HG02571 (cell line): ENCODE data around the gene CDH13.
A peak's percentile ranks its signal among the peaks of the same experiment; 100 is the strongest.

ENCODE experiments used
- ATAC-seq: cut with Tn5 transposase; IDR thresholded peaks from one replicate; pipeline ENCODE4 v1.9.1; 2021; ENCODE audit warnings: mild to moderate bottlenecking, moderate library complexity; ENCODE audit not compliant: unreplicated experiment

Gene CDH13

DNA sequence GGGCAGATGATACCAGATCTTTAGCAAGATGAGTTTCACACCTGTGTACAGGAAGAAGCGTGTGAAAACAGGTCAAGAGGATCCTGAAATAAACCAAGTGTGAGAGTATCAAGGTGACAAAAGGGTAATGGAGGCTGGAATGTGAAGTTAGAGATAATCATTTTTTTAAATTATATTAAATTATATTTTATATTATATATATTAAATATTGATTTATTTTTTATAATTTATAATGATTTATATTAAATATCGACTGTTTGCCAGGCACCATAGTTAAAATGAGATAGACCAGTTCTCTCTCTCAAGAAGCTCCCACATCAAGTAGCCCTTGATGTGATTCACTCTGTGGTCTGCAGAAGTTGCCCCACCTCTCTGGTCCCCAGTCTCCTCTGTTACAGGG, 820.8 kb downstream of the CDH13 start:
- ATAC-seq: no peak

DNA sequence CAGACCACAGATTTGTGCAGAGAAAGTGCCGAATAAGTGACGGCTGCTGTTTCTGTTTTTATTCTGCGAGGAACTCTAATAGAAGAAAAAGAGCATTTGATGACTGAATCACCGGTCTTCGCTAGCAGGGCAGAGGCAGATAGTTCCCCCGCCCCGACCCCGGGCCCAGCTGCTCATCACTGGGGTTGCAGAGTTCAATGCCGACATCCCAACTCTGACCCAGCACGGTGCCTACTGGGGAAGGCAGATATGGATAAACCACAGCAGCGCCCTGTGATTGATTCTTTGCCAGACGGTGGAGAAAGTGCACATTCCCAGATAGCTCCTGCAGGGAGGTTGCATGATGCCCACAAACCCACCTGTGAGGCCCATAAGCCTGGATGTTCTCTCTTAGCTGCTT, 823.1 kb downstream of the CDH13 start:
- ATAC-seq: no peak

DNA sequence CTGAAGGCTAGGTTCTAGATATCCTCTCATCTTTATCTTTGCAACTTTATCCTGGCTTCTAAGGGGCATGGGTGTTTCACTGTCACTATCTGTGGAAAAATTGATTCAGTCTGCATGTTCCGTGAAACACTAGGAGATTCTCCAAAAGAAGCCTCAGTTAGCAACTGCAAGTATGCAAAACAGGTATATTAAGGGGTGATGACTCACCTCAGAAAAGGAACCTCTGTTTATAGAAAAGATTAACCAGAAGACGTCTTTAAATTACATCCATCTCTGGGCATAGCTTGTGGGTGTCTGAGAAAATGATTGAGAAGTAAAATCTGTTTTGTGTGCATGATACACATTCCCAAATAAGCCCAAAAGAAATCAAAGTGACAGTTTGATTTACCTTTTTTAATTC, 827.2 kb downstream of the CDH13 start:
- ATAC-seq: peak; percentile 42

DNA sequence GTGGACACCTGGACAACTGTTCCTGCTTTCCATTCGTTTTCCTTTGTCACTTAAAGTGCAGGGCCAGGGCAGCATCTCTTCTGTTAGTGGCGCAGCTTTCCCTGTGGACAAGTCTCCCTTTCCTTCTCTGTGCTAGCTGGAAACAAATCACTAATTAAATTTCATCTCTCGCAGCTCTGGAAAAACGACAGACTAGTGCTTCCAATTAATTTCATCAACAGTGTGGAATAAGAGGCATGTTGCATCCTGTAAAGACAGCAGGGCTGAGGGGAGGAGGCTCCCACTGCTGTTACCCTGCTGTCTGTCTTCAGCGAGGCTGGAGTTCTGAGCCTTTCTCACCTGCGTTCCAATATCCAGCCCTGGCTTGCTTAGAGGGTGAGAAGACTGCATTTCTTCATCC, 828.9 kb downstream of the CDH13 start:
- no peak for ATAC-seq

DNA sequence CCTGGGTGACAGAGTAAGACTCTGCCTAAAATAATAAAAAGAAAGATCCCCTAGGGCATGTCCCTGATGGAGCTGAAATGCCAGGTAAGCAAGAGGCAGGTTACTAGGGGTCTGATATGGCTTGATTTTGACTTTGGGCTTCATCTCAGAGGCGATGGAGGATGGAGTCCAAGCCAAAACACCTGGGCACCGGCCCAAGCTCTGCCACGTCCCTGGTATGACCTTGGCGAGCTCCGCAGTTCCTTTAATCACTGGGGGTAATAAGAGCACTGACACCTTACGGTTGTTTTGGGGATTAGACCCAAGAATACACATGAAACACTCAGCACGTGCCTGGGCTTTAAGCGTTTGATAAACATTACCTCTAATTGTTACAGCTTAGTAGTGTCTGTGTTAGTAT, 830.2 kb downstream of the CDH13 start:
- no peak for ATAC-seq

DNA sequence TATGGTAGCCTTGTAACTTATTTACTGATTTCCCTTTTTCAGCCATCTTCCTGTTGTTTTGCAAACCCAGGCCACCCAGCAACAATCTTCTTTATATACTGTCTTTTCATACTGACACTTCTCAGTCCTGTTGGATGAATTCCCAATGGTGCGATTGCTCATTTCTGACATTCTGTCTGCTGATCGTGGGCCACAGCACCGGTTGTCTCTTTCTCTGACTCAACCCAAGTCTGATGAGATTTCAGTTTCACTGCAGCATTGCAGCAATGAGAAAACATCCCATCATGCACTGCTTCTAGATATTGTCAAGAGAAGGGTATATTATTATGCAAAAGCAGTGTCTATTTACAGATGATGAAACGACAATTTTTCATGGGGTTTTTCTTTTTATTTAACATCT, 831.8 kb downstream of the CDH13 start:
- ATAC-seq: peak; percentile 68

DNA sequence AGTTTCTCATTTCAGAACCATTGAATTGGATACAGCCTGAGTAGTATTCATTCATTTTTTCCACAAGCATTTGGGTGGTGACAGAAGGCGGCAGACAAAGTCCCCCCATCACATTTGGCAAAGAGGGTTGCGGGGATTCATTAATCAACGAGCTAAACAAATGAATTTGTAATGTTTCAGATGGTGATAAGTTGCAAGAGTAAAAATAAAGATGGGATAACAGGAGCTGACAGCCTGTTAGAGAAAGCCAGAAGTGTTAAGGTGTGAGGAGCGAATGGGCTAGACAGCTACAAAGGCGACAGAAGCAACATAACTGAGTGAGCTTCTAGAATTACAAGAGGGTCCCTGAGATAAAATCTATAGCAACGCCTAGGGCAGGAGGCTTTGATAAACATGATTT, 838.2 kb downstream of the CDH13 start:
- ATAC-seq: no peak

DNA sequence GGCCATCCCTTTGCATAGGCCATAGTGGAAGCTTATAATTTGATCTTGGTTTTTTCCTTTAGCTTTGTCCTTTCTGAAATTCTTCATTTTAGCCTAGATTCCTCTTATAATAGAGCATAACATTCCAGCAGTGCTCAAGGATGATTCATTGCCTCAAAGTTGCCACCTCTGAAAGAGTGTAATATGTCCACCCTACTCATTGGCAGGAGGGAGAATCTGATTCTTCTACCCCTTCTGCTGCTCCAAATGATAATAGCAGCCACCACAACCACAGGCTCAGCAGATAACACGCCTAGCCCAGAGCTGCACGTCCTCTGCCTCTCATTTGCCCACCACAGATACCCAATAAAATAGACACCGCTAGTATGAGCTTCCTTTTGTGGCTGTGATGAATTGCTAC, 843.6 kb downstream of the CDH13 start:
- ATAC-seq: no peak

DNA sequence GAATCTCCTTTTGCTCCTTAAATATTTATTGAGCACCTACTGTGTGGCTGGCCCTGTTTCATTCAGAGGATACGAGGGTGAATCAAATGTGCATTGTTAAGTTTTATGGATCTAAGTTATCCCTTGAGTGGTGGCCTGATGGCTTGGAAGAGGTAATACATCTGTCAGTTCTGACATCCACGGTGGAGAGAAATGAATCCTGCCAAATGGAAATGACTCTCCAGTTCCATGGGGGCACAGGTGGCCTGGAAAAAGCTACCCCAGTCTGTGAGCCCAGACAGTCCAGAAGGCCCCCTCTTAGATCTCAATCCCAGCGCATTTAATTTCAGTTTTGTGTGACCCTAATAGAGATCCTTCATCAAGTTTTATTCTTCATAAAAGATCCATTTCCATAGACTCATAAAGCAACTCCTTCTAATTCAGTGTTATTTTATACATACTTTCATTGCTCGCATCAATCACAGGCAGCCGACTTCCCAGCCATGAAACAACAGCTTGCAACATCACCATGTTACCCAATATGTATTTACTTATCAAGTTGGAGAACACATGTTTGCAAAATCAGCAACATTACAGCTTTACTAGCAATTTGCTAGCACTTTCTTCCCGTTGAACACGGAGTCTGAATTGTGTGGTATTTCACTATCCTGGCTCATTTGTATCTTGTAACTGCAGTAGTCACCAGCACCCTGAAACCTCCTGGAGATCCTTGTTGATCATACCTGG, 846.2 kb downstream of the CDH13 start:
- ATAC-seq: no peak

DNA sequence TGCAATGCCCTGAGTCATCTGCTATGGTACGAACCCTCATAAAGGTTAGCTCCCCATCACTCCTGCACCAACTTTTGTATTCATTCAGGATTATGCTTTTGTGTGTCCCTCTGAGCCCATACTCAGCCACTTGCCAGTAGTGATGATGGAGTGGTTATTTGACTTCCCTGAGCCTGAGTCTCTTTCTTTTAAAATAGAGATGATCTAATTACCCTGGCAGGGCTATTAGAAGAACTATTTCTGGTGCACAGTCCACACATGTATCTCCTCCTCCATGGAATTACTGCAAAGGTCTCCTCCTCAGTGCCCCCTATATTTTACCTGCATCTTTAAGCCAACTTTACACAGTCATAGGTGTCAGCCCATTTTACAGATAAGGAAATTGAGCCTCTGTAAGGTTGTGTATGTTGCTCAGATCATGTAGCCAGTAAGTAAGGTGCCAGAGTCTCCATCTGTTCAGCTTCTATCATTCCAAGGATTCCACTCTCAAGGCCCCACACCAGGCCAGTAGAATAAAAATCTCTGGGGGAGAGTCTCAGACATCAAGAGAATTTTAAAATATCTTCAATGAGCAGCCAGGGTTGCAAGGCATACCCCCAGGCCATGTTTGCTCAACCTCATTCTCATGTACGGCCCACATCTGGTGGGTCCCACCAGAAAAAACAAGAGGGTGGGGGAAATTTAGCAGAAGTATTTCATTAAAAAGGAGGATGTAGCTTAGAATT, 847.3 kb downstream of the CDH13 start:
- ATAC-seq: no peak

DNA sequence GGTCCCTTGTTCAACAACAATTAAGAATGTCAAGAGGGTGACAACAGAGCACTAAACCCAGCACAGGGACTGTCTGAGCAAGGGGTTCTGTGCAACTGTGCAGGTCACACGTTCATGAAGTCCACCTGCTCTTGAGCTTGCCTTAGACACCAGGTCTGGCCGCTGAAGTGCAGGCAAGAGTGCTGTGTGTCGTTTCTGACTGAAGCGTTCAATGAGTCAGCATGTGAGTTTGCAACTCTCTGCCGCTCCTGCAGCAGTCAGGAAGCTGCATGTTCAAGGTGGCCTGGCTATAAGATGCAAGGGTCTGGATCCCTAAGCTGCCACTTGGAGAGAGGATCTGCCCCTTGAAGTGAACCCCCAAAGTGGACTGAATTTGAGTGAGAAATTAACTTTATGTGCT, 848.3 kb downstream of the CDH13 start:
- no peak for ATAC-seq

DNA sequence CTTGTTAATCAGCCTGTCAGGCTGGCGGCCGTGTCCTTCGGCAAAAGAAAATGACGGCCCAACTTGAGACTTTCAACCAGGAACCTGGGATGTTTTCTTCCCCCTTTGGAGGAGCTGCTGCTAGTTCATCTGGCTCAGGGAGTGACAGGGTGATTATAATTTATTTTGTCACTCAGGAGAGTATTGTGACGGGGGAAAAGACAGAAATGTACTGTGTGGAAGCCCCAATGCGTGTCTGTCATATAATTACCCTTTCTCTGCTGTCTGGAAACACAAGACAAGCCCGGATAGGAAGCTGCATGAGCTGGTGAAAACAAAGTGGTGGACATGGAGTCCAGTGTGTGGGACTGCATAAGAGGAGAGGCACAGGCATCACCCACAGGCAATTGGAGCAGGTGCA, 854.8 kb downstream of the CDH13 start:
- ATAC-seq: no peak

DNA sequence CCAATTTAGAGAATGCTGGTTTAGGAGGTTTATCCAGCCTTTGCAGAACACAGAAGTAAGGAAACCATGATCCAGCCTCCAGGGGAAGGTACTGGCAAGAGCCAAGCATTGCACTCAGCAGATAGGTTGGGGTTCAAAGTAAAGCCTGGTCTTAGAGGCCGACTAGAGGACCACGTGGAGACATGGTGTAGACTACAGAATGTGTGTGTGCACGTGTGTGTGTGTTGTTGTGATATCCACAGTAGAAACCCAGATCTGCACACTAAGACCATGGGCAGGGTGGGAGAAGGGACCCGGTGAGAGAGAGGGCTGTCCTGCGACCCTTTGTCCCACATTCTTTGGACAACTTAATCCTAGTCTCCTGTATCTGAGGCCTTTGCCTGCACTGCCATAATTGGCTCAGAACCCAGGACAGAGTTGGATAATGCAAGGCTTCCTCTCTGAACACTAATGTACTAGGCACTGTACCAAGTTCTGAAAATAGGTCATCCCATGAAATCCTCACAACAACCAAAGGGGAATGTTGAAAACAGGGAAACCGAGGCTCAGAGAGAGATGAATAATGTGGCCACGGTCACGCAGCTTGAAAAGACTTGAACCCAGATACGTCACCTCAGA, 855.9 kb downstream of the CDH13 start:
- no peak for ATAC-seq

DNA sequence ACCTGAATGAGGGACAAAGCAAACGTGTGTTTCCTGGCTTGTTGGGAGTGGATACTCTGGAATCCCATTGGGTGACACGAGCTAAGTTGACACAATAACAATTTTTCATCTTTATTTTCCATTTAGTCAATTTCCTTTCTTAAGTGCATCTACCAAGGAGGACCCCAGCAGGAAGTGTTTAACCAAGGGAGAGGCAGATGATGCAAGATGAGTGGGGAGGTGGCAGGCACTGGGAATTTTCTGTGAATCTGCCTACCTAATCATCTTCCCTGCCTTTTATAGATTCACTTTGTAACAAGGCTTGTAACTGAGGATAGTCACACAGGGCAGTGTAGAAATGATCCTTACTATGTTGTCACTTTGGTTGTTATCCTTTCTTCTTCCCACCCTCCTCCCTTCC, 863.3 kb downstream of the CDH13 start:
- no peak for ATAC-seq

DNA sequence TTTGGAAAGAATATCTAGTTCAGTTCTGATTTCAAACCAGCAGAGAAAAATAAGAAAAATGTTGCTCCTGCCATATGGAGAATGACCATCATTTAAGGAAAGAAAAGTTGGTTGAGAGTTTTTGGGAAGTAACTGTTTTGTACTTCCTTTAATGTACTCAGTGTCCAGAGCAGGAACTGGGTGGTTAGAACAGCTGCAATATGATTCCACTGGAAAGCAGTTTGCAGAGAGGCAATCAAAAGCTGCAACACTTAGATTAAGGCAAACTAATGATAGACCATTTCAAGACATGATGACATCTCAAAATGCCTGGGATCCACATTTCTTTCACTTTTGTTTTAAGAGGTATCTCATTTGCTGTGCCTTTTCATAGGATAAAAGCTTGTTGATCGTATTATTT, 867.7 kb downstream of the CDH13 start:
- ATAC-seq: no peak

DNA sequence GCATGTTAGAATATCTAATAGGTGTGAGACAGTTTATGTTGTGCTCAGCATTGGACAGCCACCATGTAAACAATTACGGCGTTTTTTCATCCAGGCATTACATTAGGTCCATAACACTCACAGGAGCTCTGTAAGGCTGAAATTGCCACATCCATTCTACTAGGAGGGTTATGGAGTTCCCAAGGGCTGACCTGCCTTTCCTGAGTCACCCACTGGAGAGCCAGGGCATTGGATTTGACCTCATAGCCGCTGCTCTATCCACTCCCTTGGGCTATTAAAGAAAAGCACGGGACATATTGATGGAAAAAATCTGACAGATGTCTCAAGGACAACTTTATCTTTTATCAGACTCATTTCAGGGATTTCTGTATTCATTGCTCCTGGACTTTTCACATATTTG, 874.7 kb downstream of the CDH13 start:
- no peak for ATAC-seq

DNA sequence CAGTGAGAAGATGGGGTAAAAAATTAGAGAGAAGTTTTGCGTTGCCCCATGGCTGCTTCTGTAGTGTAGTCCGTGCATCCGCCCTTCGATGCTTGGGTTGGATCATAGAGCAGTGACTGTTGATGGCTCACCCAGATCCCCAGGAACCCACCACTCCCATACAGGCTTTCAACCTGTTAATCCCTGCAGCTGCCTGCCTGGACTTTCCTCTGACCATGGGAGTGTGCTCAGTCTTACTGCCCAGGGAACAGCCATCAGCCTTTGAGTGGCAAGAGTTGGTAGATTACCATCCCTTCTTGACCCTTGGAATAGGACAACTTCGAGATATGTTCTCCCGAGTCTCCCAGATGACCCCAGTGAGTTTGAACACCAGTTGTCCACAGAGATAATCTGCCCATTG, 881.5 kb downstream of the CDH13 start:
- ATAC-seq: no peak

DNA sequence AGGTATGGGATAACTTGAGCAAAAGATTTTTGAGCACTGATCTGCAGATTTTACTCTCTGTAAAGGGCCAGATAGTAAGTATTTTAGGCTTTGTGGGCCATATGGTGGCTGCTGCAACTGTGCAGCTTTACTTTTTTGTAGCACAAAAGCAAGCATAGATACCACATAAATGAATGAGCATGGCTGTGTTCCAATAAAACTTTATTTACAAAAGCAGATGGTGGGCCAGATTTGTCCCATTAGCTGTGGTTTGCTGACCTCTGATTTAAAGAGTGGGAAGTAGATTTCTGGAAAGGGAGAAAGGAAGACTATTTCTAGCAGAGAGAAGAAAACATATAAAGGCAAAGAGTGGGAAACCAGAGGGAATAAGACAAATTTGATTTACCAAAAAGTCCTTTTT, 882.5 kb downstream of the CDH13 start:
- no peak for ATAC-seq

DNA sequence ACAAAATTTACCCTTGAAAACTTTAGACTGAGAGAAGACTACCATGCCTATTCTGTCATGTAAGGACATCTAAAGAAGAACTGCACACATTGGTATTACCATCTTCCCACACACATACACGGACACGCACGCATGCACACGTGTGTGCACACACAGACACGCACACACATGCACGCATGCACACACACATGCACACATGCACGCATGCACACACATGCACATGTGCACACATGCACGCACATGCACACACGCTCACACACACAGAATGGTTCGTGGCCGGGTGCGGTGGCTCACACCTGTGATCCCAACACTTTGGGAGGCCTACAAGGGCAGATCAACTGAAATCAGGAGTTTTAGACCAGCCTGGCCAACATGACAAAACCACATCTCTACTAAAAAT, 884.1 kb downstream of the CDH13 start:
- ATAC-seq: no peak

DNA sequence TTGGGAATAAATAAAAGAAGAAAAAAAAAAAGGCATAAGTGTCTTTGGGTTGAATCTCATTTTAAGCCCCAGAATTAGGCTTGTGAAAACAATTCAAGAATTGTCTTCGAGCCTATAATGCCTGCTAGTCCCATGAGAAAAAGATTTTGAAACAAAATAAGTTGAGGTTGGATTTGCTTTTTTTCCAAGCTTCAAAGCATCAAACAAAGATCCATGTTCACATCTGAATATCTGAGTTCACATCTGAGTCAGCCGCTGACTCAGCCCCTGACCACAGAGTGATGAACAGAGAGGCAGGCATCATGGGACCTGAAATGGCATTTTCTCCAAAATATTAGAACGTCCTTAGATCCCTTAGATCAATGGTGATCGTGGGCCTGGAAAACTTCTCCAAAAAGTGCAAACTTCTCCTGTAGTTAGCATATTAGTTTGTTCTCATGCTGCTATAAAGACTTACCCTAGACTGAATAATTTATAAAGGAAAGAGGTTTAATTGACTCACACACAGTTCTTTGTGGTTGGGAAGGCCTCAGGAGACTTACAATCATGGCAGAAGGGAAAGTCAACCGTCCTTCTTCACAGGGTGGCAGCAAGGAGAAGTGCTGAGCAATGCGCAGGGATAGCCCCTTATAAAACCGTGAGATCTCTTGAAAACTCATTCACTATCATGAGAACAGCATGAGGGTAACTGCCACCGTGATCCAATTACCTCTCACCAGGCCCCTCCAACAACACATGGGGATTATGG, 886.4 kb downstream of the CDH13 start:
- ATAC-seq: no peak

DNA sequence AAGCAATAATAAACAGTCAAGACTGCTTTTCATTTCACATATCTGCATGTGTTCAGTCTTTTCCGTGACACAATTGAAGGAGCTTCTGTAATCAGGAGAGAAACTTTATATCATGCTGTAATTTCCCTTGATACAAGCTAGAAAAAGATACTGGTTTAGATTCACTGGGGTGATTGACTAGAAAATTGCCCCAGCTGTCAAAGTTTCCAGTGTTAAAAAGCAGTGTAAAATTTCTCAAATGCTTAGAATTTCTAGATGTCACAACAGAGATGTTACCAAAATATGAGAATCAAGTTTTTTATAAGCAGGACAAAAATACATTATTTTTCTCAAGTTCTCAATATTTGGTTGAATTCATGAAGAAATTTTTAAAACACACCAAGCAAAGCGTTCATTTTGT, 888.6 kb downstream of the CDH13 start:
- ATAC-seq: no peak

DNA sequence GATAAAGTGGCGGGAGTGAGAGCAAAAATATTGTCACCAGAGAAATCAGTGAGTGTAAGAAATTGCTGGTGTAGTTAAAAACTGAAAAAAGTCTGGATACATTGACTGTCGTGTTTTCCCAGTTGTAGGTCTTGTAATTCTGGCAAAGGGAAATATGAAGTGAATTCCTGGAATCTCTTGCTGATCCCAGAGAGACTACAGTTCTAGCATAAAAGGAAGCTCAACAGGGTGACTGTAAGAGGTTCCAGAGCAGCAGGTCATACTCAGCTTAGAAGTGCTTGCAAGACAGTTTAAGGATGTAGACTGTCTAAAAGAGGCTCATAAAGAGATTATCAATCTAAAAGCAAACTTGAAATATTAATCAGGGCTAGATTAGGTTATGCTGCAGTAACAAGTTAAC, 890.2 kb downstream of the CDH13 start:
- ATAC-seq: no peak
